ENCODE measurements around the gene IL10. TPM values are rescaled to one million over a fixed set of nuclear protein-coding genes. Genes with fewer than 3 reads are reported as not detected.

IL10 gene
- total RNA-seq, 2 experiments from 2014 or later = not detected

DNA sequence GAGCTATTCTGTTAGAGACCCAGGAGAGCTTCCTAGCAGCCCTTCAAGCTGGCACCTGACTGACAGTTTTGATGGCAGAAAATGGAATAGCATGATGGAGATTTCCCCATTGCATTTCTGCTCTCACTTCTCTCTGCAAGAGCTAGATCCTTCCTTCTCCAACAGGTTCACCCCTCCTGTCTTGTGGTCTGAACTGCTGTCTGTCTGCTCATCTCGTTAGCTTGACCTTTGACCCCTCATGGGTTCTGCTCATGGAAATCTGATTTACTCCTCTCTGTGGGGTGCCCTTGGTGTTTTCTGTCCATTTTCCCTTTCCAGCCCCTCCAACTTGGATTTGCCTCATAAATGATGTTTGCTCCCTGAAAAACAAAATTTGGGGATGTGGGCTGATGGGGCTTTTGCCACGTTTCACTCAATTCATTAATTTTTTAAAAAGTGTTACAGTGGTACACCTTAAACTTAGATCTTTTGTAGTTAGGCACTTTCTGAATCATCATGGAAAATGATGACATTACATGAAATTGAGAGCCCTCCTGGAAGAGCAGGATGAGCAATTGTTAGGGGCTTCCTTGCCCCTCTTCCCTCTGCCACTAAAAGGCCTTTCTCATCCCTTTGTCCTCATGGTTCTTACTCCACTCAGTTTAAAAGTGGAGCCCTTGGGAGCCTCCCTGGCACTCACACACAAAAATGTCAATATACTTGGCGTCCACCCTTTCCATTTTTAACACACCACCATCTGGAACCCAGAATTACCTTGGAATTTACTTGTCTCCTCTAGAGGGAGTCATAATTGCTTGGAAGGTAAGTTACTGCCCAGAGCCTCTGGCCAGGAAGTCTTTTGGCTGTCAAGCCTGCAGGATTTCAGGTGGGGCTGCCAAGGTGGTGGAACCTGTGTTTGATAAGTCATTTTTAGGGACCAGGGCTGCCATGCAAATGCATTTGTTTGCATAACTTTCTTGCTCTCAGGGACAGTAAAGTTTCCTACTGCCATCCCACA lies 33.6 kb downstream of the IL10 start:
- TF ChIP-seq, protein P1, sequence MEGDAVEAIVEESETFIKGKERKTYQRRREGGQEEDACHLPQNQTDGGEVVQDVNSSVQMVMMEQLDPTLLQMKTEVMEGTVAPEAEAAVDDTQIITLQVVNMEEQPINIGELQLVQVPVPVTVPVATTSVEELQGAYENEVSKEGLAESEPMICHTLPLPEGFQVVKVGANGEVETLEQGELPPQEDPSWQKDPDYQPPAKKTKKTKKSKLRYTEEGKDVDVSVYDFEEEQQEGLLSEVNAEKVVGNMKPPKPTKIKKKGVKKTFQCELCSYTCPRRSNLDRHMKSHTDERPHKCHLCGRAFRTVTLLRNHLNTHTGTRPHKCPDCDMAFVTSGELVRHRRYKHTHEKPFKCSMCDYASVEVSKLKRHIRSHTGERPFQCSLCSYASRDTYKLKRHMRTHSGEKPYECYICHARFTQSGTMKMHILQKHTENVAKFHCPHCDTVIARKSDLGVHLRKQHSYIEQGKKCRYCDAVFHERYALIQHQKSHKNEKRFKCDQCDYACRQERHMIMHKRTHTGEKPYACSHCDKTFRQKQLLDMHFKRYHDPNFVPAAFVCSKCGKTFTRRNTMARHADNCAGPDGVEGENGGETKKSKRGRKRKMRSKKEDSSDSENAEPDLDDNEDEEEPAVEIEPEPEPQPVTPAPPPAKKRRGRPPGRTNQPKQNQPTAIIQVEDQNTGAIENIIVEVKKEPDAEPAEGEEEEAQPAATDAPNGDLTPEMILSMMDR (conservative IDR thresholded peaks at IDR 0.05; ENCODE audit: low read length) = peak; percentile 59; the same call in 1 of the 2 replicates
- TF ChIP-seq EZH2phosphoT487 (IDR thresholded peaks at IDR 0.05; ENCODE audit: borderline replicate concordance, low read depth, low read length) = no peak
- peak overlapping the region; percentile 44 for H3K27ac ChIP-seq (ENCODE audit: low read depth, low read length, poor library complexity, severe bottlenecking)
- peak overlapping the region; percentile 47 for H3K4me2 ChIP-seq (ENCODE audit: low read length)
- peaks cover 39% of the 10 kb centered on the region for H3K4me1 ChIP-seq (ENCODE audit: insufficient read depth, low read length, poor library complexity, severe bottlenecking)
- no peak overlapping the region for H3K4me3 ChIP-seq (ENCODE audit: low read depth, low read length, poor library complexity, severe bottlenecking)
- no peaks in the 10 kb centered on the region for H3K79me2 ChIP-seq (ENCODE audit: insufficient read depth, low read depth, low read length)
- H3K9me2 ChIP-seq (ENCODE audit: insufficient read depth, low read length) = no peaks in the 10 kb centered on the region
- peak overlapping the region; percentile 20; the same call in 1 of the 2 replicates for H2AFZ ChIP-seq (ENCODE audit: low read length)
- no TSS peak for BruUV-seq (replicated peaks)
- intact Hi-C loops (cut with micrococcal nuclease; ENCODE audit: unreplicated experiment) = loop anchor here (2.0 kb wide), 1 partner anchor 44 kb away; no protein-coding TSS in a partner anchor
- no peaks in the 10 kb centered on the region for H4K20me1 ChIP-seq (ENCODE audit: insufficient read depth, low read length)
- H3K36me3 ChIP-seq (ENCODE audit: insufficient read depth, low read length) = no peaks in the 10 kb centered on the region
- no peaks in the 10 kb centered on the region for H3K9me3 ChIP-seq (ENCODE audit: low read length)
- DNase-seq (ENCODE audit: low spot score) = peak; percentile 47
- POLR2A ChIA-PET = interaction anchor here (0.6 to 1.6 kb wide), 7 partner anchors 19 to 321 kb away, joined by 3 to 6 read pairs (median 4); partner anchors contain the start of gene MAPKAPK2
- CTCF ChIA-PET (ENCODE audit: unreplicated experiment) = interaction anchor here (1.4 kb wide), 1 partner anchor 244 kb away, joined by 4 read pairs; no protein-coding TSS in a partner anchor

DNA sequence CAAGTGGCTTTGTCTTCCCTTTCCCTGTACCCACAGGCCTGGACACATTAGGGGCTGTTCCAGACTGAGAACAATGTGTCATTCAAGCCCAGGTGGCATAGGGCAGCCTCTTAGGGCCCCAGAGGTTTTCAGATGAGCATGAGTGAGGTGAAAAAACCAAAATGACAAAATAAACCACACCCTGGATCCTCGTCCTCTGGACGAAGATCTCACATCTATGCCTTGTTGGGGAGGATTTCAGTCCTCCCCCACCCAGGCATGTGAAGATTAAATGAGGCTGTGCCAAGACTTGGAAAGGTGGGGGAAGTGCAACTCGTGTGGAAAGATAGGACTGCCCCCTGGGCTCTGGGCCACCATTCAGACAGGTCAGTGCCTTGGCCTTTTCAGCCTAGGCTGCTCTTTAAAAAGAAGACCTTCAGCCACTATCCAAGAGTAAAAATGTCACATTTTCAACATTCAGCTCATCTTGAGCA lies 34.5 kb downstream of the IL10 start:
- no peak for TF ChIP-seq EZH2phosphoT487 (IDR thresholded peaks at IDR 0.05; ENCODE audit: borderline replicate concordance, low read depth, low read length)
- TF ChIP-seq, protein P1 (conservative IDR thresholded peaks at IDR 0.05; ENCODE audit: low read length) = no peak
- CTCF ChIA-PET (ENCODE audit: unreplicated experiment) = interaction anchor here (1.0 kb wide), 1 partner anchor 18 kb away, joined by 3 read pairs; no protein-coding TSS in a partner anchor
- Histone ChIP-seq H3K9me3 (ENCODE audit: low read length) (no peaks in the 10 kb centered on the region), H4K20me1 (ENCODE audit: insufficient read depth, low read length) (no peaks in the 10 kb centered on the region), H3K79me2 (ENCODE audit: insufficient read depth, low read depth, low read length) (no peaks in the 10 kb centered on the region), H2AFZ (ENCODE audit: low read length) (no peak overlapping the region), H3K4me1 (ENCODE audit: insufficient read depth, low read length, poor library complexity, severe bottlenecking) (peaks cover 39% of the 10 kb centered on the region), H3K4me3 (ENCODE audit: low read depth, low read length, poor library complexity, severe bottlenecking) (no peak overlapping the region), H3K4me2 (ENCODE audit: low read length) (no peak overlapping the region), H3K36me3 (ENCODE audit: insufficient read depth, low read length) (no peaks in the 10 kb centered on the region), H3K9me2 (ENCODE audit: insufficient read depth, low read length) (no peaks in the 10 kb centered on the region), H3K27ac (ENCODE audit: low read depth, low read length, poor library complexity, severe bottlenecking) (no peak overlapping the region)
- intact Hi-C loops (cut with micrococcal nuclease; ENCODE audit: unreplicated experiment) = loop anchor here (2.0 kb wide), 1 partner anchor 45 kb away; no protein-coding TSS in a partner anchor
- no TSS peak for BruUV-seq (replicated peaks)
- POLR2A ChIA-PET = no interaction called here
- no peak for DNase-seq (ENCODE audit: low spot score)
